VCaP (cell line): Measurements from ENCODE around the gene POMGNT1.

Experiments used
- H3K27ac ChIP-seq: fragments of 450-650 bp; 2 replicates; pipeline ENCODE4 v1.5.1; 2017
- CTCF ChIP-seq: fragments of 450-650 bp; conservative IDR thresholded peaks from 2 replicates; pipeline ENCODE4 v1.5.1; 2017; ENCODE audit warnings: mild to moderate bottlenecking, moderate library complexity

The POMGNT1 gene

GRCh38 chr1:46192171-46192570, 6.1 kb downstream of the POMGNT1 start:
- H3K27ac ChIP-seq, result no peak overlapping the region
- TF ChIP-seq CTCF, result no peak

GRCh38 chr1:46191033-46191701, 7.1 kb downstream of the POMGNT1 start:
- TF ChIP-seq CTCF, result no peak
- H3K27ac ChIP-seq, result no peak overlapping the region

GRCh38 chr1:46190539-46190938, 7.7 kb downstream of the POMGNT1 start:
- TF ChIP-seq CTCF, result no peak
- H3K27ac ChIP-seq, result no peak overlapping the region

- peak overlapping the region; percentile 47 for H3K27ac ChIP-seq
- no peak for TF ChIP-seq CTCF
These were observed 9.8 kb downstream of the POMGNT1 start for GRCh38 chr1:46188295-46189030.

- no peak for TF ChIP-seq CTCF
- H3K27ac ChIP-seq, result no peak overlapping the region
These were observed 10.9 kb downstream of the POMGNT1 start for GRCh38 chr1:46187106-46187869.

- TF ChIP-seq CTCF, result no peak
- peak overlapping the region; percentile 98 for H3K27ac ChIP-seq
These were observed 12.2 kb downstream of the POMGNT1 start for GRCh38 chr1:46186076-46186475.

GRCh38 chr1:46184920-46185658, 13.1 kb downstream of the POMGNT1 start:
- peak overlapping the region; percentile 98 for H3K27ac ChIP-seq
- no peak for TF ChIP-seq CTCF
